Fibroblast of skin of left biceps (primary cell): ENCODE measurements around the gene TNNT2.
A peak's percentile ranks its signal among the peaks of the same experiment; 100 is the strongest.

Experiments used
- DNase-seq, 2 experiments: peaks; one replicate each; pipeline ENCODE4 v3.0.0-alpha.2; 2013; ENCODE audit warnings: low read depth in 2 of 2

TNNT2 gene

GRCh38 chr1:201376464-201377374, 761 bp downstream of the TNNT2 start:
- DNase-seq = peak in 1 of 2 experiments; percentile 5

- no peak for DNase-seq
These were observed 1.4 kb downstream of the TNNT2 start for GRCh38 chr1:201376107-201376463.

GRCh38 chr1:201375169-201375568, 2.3 kb downstream of the TNNT2 start:
- no peak for DNase-seq

GRCh38 chr1:201374364-201374763, 3.1 kb downstream of the TNNT2 start:
- DNase-seq = no peak

- no peak for DNase-seq
These were observed 5.7 kb downstream of the TNNT2 start for GRCh38 chr1:201371792-201372191.

- no peak for DNase-seq
These were observed 6.2 kb downstream of the TNNT2 start for GRCh38 chr1:201371276-201371675.

- no peak for DNase-seq
These were observed 7.0 kb downstream of the TNNT2 start for GRCh38 chr1:201370500-201370899.

GRCh38 chr1:201369209-201369608, 8.3 kb downstream of the TNNT2 start:
- DNase-seq = no peak

GRCh38 chr1:201366696-201367095, 10.8 kb downstream of the TNNT2 start:
- no peak for DNase-seq

GRCh38 chr1:201365251-201365650, 12.2 kb downstream of the TNNT2 start:
- DNase-seq = no peak

- no peak for DNase-seq
These were observed 12.7 kb downstream of the TNNT2 start for GRCh38 chr1:201364808-201365105.

- DNase-seq = no peak
These were observed 14.0 kb downstream of the TNNT2 start for GRCh38 chr1:201363467-201363866.

- DNase-seq = no peak
These were observed 14.6 kb downstream of the TNNT2 start for GRCh38 chr1:201362906-201363305.

- DNase-seq = no peak
These were observed 15.6 kb downstream of the TNNT2 start for GRCh38 chr1:201361652-201362504.

GRCh38 chr1:201360901-201361651, 16.4 kb downstream of the TNNT2 start:
- no peak for DNase-seq

- no peak for DNase-seq
These were observed 17.0 kb downstream of the TNNT2 start for GRCh38 chr1:201360486-201360885.

- DNase-seq = no peak
These were observed 17.6 kb downstream of the TNNT2 start for GRCh38 chr1:201359873-201360210.

- DNase-seq = no peak
These were observed 18.2 kb downstream of the TNNT2 start for GRCh38 chr1:201359031-201359872.

- DNase-seq = no peak
These were observed 18.9 kb downstream of the TNNT2 start for GRCh38 chr1:201358596-201358995.

GRCh38 chr1:201357636-201358348, 19.7 kb downstream of the TNNT2 start:
- no peak for DNase-seq

- no peak for DNase-seq
These were observed 20.3 kb downstream of the TNNT2 start for GRCh38 chr1:201357211-201357610.
